ENCODE results near the gene TMEM237.
"Not testable (repeated sequence)": the region's sequence is repeated elsewhere in the genome, so short reads cannot be mapped to it uniquely, and the experiment has no call there.

The TMEM237 gene

GRCh38 chr2:201643216-201643890 is at the start of gene TMEM237:
TMEM237 (minus strand) TSS chr2:201643503; CDS start chr2:201643400, 103 bp downstream.
- DNase-seq (ENCODE audit: low read depth in 2 of 3, low spot score in 1 of 3) = peak in 1 of 3 donors; percentile 20

DNA sequence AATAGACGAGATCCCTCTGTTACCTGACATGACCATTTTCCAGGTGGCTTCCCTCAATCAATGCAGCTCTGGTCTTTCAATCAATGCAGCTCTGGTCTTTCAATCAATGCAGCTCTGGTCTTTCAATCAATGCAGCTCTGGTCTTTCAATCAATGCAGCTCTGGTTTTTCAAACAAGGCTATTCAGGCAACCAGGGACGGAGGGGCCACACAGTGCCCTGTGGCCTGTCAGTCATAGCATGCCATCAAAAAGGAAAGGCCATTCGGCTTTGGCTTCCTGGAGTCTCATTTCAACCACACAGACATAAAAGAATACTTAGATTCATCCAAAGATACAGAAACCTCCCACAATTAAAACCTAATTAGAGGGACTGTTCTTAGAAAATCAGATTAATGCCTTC is 41.9 kb upstream of the TMEM237 start:
- no peak for DNase-seq (ENCODE audit: low read depth in 2 of 3, low spot score in 1 of 3)

- peak in 1 of 3 donors; percentile 4 for DNase-seq (ENCODE audit: low read depth in 2 of 3, low spot score in 1 of 3)
Observed at GRCh38 chr2:201680743-201681142, 37.4 kb upstream of the TMEM237 start.

- no peak for DNase-seq (ENCODE audit: low read depth in 2 of 3, low spot score in 1 of 3)
Observed at GRCh38 chr2:201678401-201678800, 35.1 kb upstream of the TMEM237 start.

DNA sequence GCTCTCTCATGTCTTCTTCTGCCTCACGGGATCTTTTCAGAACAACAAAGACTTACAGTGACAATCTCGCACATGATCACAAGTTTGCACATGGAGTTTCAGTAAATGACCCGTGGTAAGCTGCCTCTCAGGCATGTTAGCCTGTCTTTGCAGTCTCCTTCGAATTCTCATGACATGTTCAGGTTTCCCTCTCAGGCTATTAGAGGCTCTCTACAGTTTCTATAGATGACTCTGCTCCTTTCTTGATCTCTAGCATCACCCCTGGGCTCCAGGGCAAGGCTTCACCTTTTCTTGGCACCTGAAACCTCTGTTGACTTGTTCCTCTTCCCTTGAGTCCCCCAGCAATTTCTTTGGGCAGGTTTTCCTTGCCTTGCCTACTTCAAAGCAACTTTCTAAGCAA is 32.2 kb upstream of the TMEM237 start:
- no peak for DNase-seq (ENCODE audit: low read depth in 2 of 3, low spot score in 1 of 3)

- no peak for DNase-seq (ENCODE audit: low read depth in 2 of 3, low spot score in 1 of 3)
Observed at GRCh38 chr2:201674794-201675193, 31.5 kb upstream of the TMEM237 start.

DNA sequence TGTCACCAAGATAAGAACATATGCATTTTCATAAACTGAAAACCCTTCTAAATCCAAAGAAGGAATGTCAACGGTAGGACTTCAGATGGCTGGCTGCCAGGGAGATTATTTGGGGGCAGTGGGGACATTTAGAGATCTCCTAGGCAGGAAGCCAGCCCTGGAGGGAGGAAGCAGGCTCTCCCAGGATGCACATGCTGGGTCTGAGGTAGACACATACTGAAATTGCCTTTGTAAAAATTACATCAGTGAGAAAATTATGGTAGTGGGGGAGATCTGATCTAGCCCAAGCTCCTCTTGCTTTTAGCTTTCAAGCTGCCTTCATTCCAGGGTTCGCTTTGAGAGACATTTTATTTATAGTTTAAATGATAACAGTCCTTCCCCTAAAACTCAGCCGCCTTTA is 31.0 kb upstream of the TMEM237 start:
- no peak for DNase-seq (ENCODE audit: low read depth in 2 of 3, low spot score in 1 of 3)

DNA sequence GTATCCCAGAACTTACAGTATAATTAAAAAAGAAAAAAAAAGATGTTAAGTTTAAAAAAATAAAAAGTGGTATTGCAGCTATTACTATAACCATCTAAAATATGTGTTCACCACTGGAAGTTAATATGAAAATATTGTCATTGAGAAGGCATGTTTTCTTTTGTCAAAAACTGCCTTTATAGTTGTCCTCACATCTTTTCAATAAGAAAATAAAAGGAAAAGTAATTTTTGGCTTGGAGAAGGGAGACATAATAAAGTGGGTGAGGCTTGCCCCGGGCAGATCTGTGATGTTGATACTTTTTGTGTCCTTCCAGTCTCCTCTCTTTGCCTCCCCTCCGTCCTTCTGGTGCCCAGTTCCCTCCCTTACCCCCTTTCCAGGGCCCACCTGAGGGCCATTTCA is 30.2 kb upstream of the TMEM237 start:
- no peak for DNase-seq (ENCODE audit: low read depth in 2 of 3, low spot score in 1 of 3)

- not testable (repeated sequence) for DNase-seq (ENCODE audit: low read depth in 2 of 3, low spot score in 1 of 3)
Observed at GRCh38 chr2:201671205-201671604, 27.9 kb upstream of the TMEM237 start.

DNA sequence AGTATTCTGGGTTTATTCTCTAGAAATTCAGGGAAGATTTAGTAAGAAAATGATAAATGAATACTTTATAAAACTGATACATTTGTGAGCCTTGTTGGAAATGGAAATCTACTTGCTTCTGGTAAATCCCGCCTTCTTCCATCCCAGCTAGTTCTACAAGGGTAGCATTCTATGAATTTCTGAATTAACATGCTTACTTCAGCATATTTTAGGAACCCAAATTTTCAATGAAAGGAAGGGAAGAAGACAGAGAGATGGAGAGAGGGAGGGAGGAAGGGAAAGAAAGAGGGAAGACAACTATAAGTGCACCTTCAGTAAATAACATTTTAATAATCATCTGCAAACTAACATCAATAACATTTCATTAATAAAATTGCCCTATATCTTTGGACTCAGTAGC is 26.6 kb upstream of the TMEM237 start:
- DNase-seq (ENCODE audit: low read depth in 2 of 3, low spot score in 1 of 3) = no peak

GRCh38 chr2:201668402-201668910 is 25.2 kb upstream of the TMEM237 start:
- no peak for DNase-seq (ENCODE audit: low read depth in 2 of 3, low spot score in 1 of 3)

- no peak for DNase-seq (ENCODE audit: low read depth in 2 of 3, low spot score in 1 of 3)
Observed at GRCh38 chr2:201664334-201664733, 21.0 kb upstream of the TMEM237 start.

- DNase-seq (ENCODE audit: low read depth in 2 of 3, low spot score in 1 of 3) = no peak
Observed at GRCh38 chr2:201661366-201661765, 18.1 kb upstream of the TMEM237 start.

DNA sequence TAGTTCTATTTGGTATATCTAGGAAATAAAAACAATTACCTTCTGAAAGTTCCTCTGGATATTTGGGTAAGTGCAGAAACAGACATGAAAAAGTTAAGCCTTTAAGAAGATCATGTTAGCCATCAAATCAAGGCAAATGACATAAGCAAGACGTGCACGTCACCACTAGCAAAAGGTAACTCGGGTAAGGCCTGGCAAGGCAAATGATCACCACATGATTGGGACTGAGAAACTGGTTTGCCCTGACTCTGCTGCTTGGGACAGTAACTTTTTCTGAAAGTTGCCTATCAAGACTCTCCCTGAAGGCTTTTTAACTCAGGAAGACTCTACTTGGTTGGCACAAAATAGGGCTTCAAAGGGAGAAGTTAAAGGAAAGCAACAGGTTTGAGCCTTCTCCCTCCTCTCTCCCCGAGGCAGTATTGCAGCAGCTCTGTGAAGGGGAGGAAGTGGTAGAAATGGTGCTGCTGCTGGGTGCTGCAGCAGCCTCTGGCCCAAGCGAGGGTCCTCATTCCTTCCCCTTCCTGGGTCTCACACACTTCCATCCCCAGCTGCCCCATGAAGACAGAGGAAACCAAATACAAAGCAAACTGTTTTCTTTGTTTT is 17.1 kb upstream of the TMEM237 start:
- no peak for DNase-seq (ENCODE audit: low read depth in 2 of 3, low spot score in 1 of 3)

DNA sequence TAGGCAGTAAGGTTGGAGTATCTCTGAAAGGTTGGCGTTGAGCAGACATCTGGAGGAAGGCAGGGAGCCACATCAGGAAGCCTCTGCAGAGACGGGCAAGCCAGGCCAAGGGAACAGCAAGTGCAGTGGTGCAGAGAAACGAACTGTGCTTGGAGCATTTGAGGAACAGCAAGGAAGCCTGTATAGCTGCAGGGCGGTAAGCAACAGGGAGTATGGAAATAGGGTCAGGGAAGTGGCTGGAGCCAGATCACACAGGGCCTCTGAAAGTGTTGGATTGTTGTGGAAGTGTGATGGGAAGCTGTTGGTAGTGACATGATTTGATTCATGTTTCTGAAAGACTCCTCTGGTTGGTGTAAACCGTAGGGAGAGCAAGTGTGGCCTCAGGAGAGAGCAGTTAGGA is 13.4 kb upstream of the TMEM237 start:
- DNase-seq (ENCODE audit: low read depth in 2 of 3, low spot score in 1 of 3) = no peak

- DNase-seq (ENCODE audit: low read depth in 2 of 3, low spot score in 1 of 3) = no peak
Observed at GRCh38 chr2:201656102-201656501, 12.8 kb upstream of the TMEM237 start.

- no peak for DNase-seq (ENCODE audit: low read depth in 2 of 3, low spot score in 1 of 3)
Observed at GRCh38 chr2:201654616-201655384, 11.5 kb upstream of the TMEM237 start.

DNA sequence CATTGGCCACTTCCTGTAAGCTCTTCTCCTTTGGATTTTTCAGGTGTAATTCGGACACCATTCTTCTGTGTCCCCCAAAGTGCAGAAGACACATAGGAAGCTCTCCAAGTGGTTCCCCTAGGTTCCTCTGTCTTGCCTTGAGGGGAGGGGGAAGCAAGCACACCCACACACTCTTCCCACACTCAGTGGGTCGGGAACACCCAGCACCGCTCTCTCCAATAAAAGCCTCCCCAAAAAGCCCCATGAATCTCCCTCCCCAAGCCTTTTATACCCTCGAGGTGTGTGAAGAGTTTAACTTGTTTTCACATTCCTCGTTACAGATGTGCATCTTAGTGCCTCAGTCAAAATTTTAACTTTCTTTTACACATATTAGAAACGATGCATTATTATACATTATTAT is 9.9 kb upstream of the TMEM237 start:
- no peak for DNase-seq (ENCODE audit: low read depth in 2 of 3, low spot score in 1 of 3)

DNA sequence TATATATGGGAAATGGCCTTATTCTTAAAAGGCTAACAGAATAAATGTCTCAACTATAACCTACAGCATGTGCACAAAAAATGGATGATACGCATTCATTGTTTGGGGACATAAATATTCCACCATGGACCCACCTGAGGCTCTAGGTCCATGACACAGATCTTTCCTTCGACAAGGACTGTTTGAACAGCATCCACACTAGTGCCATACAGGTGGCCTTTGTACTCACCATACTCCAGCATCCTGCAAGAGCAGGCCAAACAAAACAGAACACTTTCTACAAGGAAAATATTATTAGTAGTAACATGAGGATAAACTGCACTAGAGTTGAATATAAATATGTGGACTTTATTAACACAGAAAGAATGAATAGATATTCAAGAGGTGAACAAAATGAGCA is 6.1 kb upstream of the TMEM237 start:
- DNase-seq (ENCODE audit: low read depth in 2 of 3, low spot score in 1 of 3) = no peak

- DNase-seq (ENCODE audit: low read depth in 2 of 3, low spot score in 1 of 3) = no peak
Observed at GRCh38 chr2:201647431-201647830, 4.1 kb upstream of the TMEM237 start.

DNA sequence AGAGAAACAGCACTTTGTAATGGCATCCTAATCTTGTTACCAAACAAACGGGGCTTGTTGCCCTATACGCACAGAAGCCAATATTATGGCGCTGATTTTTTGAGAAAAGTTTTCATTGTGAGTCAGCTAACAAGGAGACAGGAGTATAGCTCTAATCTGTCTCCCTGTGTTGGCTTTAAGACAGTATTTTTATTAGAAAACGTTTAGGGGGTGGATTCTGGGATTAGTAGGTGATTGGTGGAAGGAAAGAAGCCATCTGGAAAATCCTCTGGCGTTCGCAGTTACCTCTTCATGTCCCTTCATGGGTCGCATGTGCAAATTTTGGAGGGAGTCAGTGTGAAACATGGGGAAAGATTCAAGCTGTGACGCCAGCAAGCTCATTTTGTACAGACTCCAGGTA is 698 bp upstream of the TMEM237 start:
- DNase-seq (ENCODE audit: low read depth in 2 of 3, low spot score in 1 of 3) = no peak

DNA sequence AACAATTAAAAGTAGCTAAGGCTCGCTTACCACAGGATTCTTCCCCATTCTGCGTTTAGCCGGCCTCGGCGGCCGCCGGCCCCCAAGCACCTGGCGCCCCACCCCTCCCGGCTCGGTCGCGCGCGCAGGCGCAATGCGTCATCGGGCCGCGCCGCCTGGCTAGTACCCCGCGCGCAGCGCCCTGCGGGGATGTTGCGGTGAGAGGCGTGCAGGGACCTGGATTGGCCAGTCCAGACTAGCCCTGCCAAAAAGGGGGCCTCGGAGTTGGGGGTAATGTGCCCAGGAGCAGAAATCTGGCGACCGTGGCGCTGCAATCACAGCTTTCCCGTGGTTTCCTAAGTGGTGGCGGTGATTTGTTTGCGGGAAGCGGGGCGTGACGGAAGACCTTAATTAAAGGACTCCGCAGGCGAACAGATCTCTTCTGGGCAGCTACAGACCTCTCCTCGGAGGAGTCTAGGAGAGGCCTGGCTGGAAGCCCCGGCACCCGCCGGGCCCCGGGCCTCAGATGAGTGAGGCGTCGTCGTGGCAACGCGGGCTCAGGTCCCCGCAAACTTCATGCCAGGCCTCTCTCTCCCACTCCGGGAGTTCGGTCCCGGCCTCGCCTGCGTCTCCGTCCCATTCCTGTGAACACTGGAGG is 606 bp downstream of the TMEM237 start:
- peak; percentile 68 to 82 (median 71) for DNase-seq (ENCODE audit: low read depth in 2 of 3, low spot score in 1 of 3)
